Renal cortical epithelial cell (primary cell): ENCODE results near the gene ALAS1. TPM values are rescaled to one million over a fixed set of nuclear protein-coding genes. Genes with fewer than 3 reads are reported as not detected.
"Not testable (repeated sequence)": the region's sequence is repeated elsewhere in the genome, so short reads cannot be mapped to it uniquely, and the experiment has no call there.

Source experiments
- DNase-seq: peaks from one replicate; pipeline ENCODE4 v3.0.0-alpha.2; 2011; ENCODE audit warnings: low read depth
- total RNA-seq: library from RNA; depleted of rRNA; stranded (reverse); fragments of >200 nt; gene quantifications from 2 replicates; pipeline ENCODE4 v1.2.3, GENCODE V29; 2014

The ALAS1 gene
- 43.9 and 48.3 TPM in 2 replicates for total RNA-seq

- DNase-seq, result peak; percentile 69
Measured at GRCh38 chr3:52197842-52198625, at the start of gene ALAS1. Gene ALAS1 (plus strand): TSS chr3:52198160. CDS start chr3:52199242, 1,082 bp downstream.

- no peak for DNase-seq
Measured at GRCh38 chr3:52149021-52149420, 48.9 kb upstream of the ALAS1 start.

- no peak for DNase-seq
Measured at GRCh38 chr3:52149726-52150125, 48.2 kb upstream of the ALAS1 start.

- no peak for DNase-seq
Measured at GRCh38 chr3:52150357-52150756, 47.6 kb upstream of the ALAS1 start.

GRCh38 chr3:52150860-52151259 lies 47.1 kb upstream of the ALAS1 start:
- DNase-seq, result no peak

- DNase-seq, result not testable (repeated sequence)
Measured at GRCh38 chr3:52151991-52152390, 46.0 kb upstream of the ALAS1 start.

GRCh38 chr3:52153389-52154096 lies 44.4 kb upstream of the ALAS1 start:
- peak; percentile 14 for DNase-seq

GRCh38 chr3:52154135-52155094 lies 43.5 kb upstream of the ALAS1 start, which contains the start of gene POC1A:
Gene POC1A (minus strand): TSS chr3:52154423. CDS start chr3:52154372, 51 bp downstream.
- DNase-seq, result peak; percentile 97

- DNase-seq, result no peak
Measured at GRCh38 chr3:52155912-52156311, 42.0 kb upstream of the ALAS1 start.

- DNase-seq, result no peak
Measured at GRCh38 chr3:52159503-52159902, 38.5 kb upstream of the ALAS1 start.

- DNase-seq, result no peak
Measured at GRCh38 chr3:52162250-52162872, 35.6 kb upstream of the ALAS1 start.

- DNase-seq, result no peak
Measured at GRCh38 chr3:52167240-52167639, 30.7 kb upstream of the ALAS1 start.

GRCh38 chr3:52170217-52170616 lies 27.7 kb upstream of the ALAS1 start:
- not testable (repeated sequence) for DNase-seq

GRCh38 chr3:52171514-52172261 lies 26.3 kb upstream of the ALAS1 start:
- peak; percentile 22 for DNase-seq

GRCh38 chr3:52172262-52172757 lies 25.6 kb upstream of the ALAS1 start:
- DNase-seq, result no peak

- no peak for DNase-seq
Measured at GRCh38 chr3:52173101-52173500, 24.9 kb upstream of the ALAS1 start.

GRCh38 chr3:52174896-52175295 lies 23.1 kb upstream of the ALAS1 start:
- no peak for DNase-seq

- no peak for DNase-seq
Measured at GRCh38 chr3:52175416-52176179, 22.4 kb upstream of the ALAS1 start.

GRCh38 chr3:52176180-52176752 lies 21.7 kb upstream of the ALAS1 start:
- no peak for DNase-seq
